Loucy (cell line): ENCODE measurements around the gene EPB42.

ENCODE experiments used
- H2AFZ ChIP-seq: fragments of 200-600 bp; sonication (generic); 2 replicates; pipeline ENCODE4 v1.6.0; 2016; ENCODE audit warnings: antibody characterized with exemption, mild to moderate bottlenecking, low read length, moderate library complexity
- H3F3A ChIP-seq: fragments of 200-600 bp; 2 replicates; pipeline ENCODE4 v1.6.0; 2016; ENCODE audit warnings: antibody characterized with exemption, low read depth, mild to moderate bottlenecking
- H3K27me3 ChIP-seq: fragments of 200-600 bp; sonication (generic); 2 replicates; pipeline ENCODE4 v1.6.1; 2014; ENCODE audit warnings: low read length, mild to moderate bottlenecking; ENCODE audit not compliant: insufficient read depth, poor library complexity, severe bottlenecking
- H3K36me3 ChIP-seq: fragments of 200-600 bp; sonication (generic); 2 replicates; pipeline ENCODE4 v1.6.1; 2016; ENCODE audit warnings: low read length; ENCODE audit not compliant: insufficient read depth
- H3K4me1 ChIP-seq: fragments of 200-600 bp; sonication (generic); 2 replicates; pipeline ENCODE4 v1.5.1; 2014; ENCODE audit warnings: low read length, mild to moderate bottlenecking; ENCODE audit not compliant: insufficient read depth, poor library complexity, severe bottlenecking
- H3K4me2 ChIP-seq: fragments of 200-600 bp; sonication (generic); 2 replicates; pipeline ENCODE4 v1.6.0; 2014; ENCODE audit warnings: antibody characterized with exemption, low read length, low read depth, mild to moderate bottlenecking; ENCODE audit not compliant: poor library complexity, severe bottlenecking
- H3K4me3 ChIP-seq: fragments of 200-600 bp; sonication (generic); 2 replicates; pipeline ENCODE4 v1.5.1; 2014; ENCODE audit warnings: low read length, mild to moderate bottlenecking, mixed read lengths; ENCODE audit not compliant: poor library complexity, severe bottlenecking
- H3K79me2 ChIP-seq: fragments of 200-600 bp; sonication (generic); 2 replicates; pipeline ENCODE4 v1.6.1; 2014; ENCODE audit warnings: low read length; ENCODE audit not compliant: insufficient read depth
- H3K9ac ChIP-seq: fragments of 200-600 bp; sonication (generic); 2 replicates; pipeline ENCODE4 v1.6.0; 2014; ENCODE audit warnings: mild to moderate bottlenecking, low read depth, low read length, moderate library complexity; ENCODE audit not compliant: poor library complexity, severe bottlenecking
- H3K9me2 ChIP-seq: fragments of 200-600 bp; sonication (generic); replicated peaks from 2 replicates; pipeline ENCODE4 v1.6.1; 2016; ENCODE audit warnings: low read depth, low read length, mixed read lengths
- H3K9me3 ChIP-seq: fragments of 200-600 bp; sonication (generic); 2 replicates; pipeline ENCODE4 v1.6.1; 2014; ENCODE audit warnings: mild to moderate bottlenecking, antibody characterized with exemption, low read length, low read depth; ENCODE audit not compliant: insufficient read depth
- H4K20me1 ChIP-seq: fragments of 200-600 bp; sonication (generic); 2 replicates; pipeline ENCODE4 v1.6.0; 2014; ENCODE audit warnings: antibody characterized with exemption, low read length, mild to moderate bottlenecking; ENCODE audit not compliant: insufficient read depth, poor library complexity, severe bottlenecking
- CTCF ChIP-seq: fragments of 200-600 bp; sonication (generic); conservative IDR thresholded peaks from 2 replicates; pipeline ENCODE4 v1.5.1; 2014; ENCODE audit warnings: mild to moderate bottlenecking, antibody characterized with exemption, low read length
- EZH2phosphoT487 ChIP-seq: fragments of 200-600 bp; IDR thresholded peaks from 2 replicates; pipeline ENCODE4 v1.6.1; 2018; ENCODE audit warnings: antibody characterized with exemption, mild to moderate bottlenecking, moderate library complexity, borderline replicate concordance

Gene EPB42

GRCh38 chr15:43196760-43197548 lies 23.9 kb downstream of the EPB42 start:
- no peaks in the 10 kb centered on the region; the same call in 1 of the 2 replicates for H3K9me3 ChIP-seq
- H3K27me3 ChIP-seq: no peaks in the 10 kb centered on the region
- no peaks in the 10 kb centered on the region for H3K9me2 ChIP-seq
- no peaks in the 10 kb centered on the region; the same call in 1 of the 2 replicates for H3F3A ChIP-seq
- TF ChIP-seq CTCF (no peak), EZH2phosphoT487 (no peak)
- H3K4me2 ChIP-seq: no peak overlapping the region
- H3K36me3 ChIP-seq: peaks cover 24% of the 10 kb centered on the region; the same call in 1 of the 2 replicates
- H3K9ac ChIP-seq: no peak overlapping the region
- H3K4me3 ChIP-seq: no peak overlapping the region
- H4K20me1 ChIP-seq: no peaks in the 10 kb centered on the region
- H2AFZ ChIP-seq: no peak overlapping the region
- peaks cover 11% of the 10 kb centered on the region for H3K4me1 ChIP-seq
- H3K79me2 ChIP-seq: no peaks in the 10 kb centered on the region

GRCh38 chr15:43194795-43195194 lies 26.0 kb downstream of the EPB42 start:
- no peak overlapping the region for H3K4me2 ChIP-seq
- no peaks in the 10 kb centered on the region; the same call in 1 of the 2 replicates for H3K9me3 ChIP-seq
- H3K9me2 ChIP-seq: no peaks in the 10 kb centered on the region
- no peak overlapping the region for H2AFZ ChIP-seq
- H3K4me1 ChIP-seq: peaks cover 4% of the 10 kb centered on the region
- peaks cover 43% of the 10 kb centered on the region; the same call in 1 of the 2 replicates for H3K36me3 ChIP-seq
- H3K4me3 ChIP-seq: no peak overlapping the region
- H3K27me3 ChIP-seq: no peaks in the 10 kb centered on the region
- no peak overlapping the region for H3K9ac ChIP-seq
- no peaks in the 10 kb centered on the region for H3K79me2 ChIP-seq
- TF ChIP-seq CTCF (no peak), EZH2phosphoT487 (no peak)
- no peaks in the 10 kb centered on the region for H3F3A ChIP-seq
- H4K20me1 ChIP-seq: no peaks in the 10 kb centered on the region

- Histone ChIP-seq H4K20me1 (no peaks in the 10 kb centered on the region), H3K4me2 (no peak overlapping the region), H3K36me3 (peaks cover 47% of the 10 kb centered on the region; the same call in 1 of the 2 replicates), H3K9me2 (no peaks in the 10 kb centered on the region), H3K79me2 (no peaks in the 10 kb centered on the region), H3K27me3 (no peaks in the 10 kb centered on the region), H2AFZ (no peak overlapping the region), H3K9me3 (no peaks in the 10 kb centered on the region; the same call in 1 of the 2 replicates), H3K4me3 (no peak overlapping the region), H3K9ac (no peak overlapping the region), H3K4me1 (no peaks in the 10 kb centered on the region), H3F3A (no peaks in the 10 kb centered on the region)
- no peak for TF ChIP-seq CTCF
- no peak for TF ChIP-seq EZH2phosphoT487
Observed at GRCh38 chr15:43193710-43194109, 27.1 kb downstream of the EPB42 start.
